HG02610 (cell line): ENCODE data around the gene CORO7.
A peak's percentile ranks its signal among the peaks of the same experiment; 100 is the strongest.

Source experiments
- ATAC-seq: cut with Tn5 transposase; IDR thresholded peaks from one replicate; pipeline ENCODE4 v1.9.1; 2021; ENCODE audit warnings: mild to moderate bottlenecking, moderate library complexity; ENCODE audit not compliant: unreplicated experiment

Gene CORO7

DNA sequence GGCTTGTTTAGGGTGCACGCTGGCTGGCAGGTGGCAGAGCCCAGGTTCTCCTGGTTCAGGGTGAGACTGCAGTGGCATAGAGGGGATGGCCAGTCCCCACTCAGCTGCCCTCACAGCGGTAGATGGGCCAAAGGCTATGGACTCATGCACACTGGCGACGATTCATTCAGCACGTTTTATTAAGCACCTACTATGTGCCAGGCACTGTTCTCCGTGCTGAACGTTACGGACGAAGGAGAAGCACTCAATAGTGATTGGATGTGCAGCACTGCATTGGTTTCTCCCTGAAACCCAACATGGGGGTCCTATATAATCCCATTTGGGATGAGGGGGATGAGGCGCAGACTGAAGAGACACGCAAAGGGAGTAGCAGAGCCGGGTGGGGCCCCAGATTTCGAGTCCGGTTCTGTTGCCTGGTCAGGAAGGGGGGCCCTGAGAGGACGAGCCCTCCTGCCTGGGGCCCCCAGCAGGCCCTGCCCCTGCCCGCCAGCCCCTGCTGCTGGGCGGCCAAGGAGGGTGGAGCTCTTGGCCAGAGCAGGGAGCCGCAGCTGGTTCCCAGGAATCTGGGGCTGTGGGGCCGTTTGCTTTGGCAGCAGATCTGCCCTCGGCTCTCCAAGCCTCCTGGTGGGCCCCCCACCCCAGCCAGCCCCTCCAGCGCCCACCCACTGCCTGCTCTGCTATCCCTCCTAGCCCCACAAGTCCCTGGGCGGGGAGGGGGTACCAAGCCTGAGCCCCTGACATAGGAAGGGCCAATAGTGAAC lies 91.7 kb downstream of the CORO7 start:
- no peak for ATAC-seq

GRCh38 chr16:4323845-4324488 lies 92.4 kb downstream of the CORO7 start:
- no peak for ATAC-seq

GRCh38 chr16:4323071-4323844 lies 93.1 kb downstream of the CORO7 start:
- no peak for ATAC-seq

DNA sequence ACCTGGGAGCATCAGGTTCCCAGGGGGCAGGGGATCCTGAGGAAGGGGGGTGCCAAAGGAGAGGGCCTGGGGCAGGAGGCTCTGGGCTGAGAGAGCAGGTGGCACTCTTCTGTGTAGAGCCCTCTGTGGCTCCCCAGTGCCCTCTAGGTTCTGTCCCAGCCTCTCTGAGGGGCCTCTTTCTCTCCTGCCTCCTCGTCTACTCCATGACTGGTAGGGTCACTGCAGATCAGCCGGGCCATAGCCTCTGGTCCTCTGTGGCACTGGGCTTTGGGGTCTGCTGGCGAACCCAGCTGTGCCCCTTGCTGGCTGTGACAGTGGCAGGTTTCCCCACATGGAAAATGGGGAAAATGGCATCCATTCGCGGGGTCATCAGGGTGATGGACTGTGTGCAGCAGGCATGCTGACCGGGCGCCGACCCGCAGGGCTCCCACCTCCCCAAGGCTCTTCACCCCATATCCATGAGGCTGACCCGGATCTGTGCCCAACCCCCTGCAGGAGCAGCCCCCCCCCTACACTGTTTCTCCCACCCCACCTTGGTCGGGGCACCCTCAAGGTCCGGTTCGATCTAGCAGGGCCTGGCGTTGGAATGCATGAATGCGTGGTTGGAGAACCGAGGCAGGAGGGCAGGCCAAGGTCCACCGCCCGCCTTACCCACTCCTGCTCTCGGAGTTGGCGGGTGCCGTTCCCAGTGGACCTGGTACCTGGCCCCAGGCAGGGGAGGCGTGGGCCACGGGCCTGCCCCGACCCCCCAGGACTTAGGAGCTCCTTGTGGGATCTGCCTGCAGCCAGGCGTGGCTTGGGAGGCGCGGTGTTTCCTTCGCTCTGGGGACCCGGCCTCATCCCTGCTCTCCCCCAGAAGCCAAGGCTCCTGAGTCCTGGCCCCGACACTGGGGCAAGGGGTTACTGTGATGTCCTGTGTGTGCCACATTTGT lies 94.0 kb downstream of the CORO7 start:
- no peak for ATAC-seq

DNA sequence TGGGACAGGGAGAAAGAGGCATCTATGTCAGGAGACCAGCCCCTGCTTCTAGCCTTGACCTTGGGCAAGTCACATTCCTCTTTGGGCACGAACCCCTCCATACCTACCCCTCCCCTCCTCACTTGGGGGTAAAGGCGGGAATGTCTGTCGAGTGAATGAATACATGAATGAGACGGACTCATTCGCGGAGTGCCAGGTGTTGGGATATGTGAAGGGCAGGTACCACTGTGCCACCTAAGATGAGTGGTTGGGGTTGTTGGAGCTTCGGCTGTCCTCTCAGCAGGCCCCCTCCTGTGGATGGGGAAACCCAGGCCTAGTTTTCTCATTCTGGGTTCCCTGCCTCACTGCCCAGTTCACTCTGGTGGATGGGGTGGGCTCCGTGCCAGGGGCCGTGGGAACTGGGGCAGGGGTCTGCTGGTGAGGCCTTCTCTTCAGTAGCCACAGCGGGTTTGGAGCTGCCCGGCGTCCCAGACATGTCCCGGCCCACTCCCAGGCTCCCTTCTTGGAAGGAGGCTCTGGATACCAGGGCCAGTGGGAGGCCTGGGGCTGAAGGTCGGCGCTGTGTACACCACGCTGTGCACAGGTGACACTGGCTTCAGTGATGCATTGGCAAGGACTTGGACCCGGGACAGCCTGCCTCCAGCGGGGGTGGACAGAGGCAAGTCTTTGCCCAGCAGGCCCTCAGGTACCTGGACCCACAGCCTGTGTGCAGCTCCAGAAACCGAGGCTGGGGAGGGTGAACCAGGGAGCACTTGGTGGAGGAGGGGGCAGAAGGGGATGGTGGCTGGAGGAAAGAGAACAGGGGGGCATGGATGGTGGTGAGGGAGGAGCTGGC lies 94.9 kb downstream of the CORO7 start:
- ATAC-seq, result no peak

GRCh38 chr16:4320571-4321137 lies 95.7 kb downstream of the CORO7 start:
- no peak for ATAC-seq

GRCh38 chr16:4319454-4320421 lies 96.7 kb downstream of the CORO7 start:
- peak; percentile 50 for ATAC-seq

DNA sequence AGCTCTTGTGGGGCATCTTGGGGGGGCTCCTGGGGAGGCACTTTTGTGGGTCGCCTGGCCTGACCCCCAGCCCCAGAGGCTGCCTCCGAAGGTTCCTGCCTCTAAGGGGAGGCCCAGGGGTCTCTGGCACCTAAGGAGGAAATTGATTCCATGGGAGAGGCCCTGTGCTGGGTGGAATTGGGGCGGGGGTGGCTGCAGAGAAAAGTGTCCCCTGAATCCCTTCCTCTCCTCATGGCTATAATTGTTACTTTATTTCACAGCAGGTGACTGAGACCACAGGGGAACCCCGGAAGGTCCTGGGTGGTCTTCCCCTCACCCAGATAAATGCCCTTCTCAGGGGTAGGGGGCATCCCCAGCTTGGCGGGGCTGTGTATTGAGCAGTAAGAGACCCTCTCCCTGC lies 97.4 kb downstream of the CORO7 start:
- no peak for ATAC-seq

- ATAC-seq, result no peak
Observed at GRCh38 chr16:4318451-4318910, 97.9 kb downstream of the CORO7 start.

GRCh38 chr16:4317532-4318450 lies 98.6 kb downstream of the CORO7 start:
- ATAC-seq, result no peak

DNA sequence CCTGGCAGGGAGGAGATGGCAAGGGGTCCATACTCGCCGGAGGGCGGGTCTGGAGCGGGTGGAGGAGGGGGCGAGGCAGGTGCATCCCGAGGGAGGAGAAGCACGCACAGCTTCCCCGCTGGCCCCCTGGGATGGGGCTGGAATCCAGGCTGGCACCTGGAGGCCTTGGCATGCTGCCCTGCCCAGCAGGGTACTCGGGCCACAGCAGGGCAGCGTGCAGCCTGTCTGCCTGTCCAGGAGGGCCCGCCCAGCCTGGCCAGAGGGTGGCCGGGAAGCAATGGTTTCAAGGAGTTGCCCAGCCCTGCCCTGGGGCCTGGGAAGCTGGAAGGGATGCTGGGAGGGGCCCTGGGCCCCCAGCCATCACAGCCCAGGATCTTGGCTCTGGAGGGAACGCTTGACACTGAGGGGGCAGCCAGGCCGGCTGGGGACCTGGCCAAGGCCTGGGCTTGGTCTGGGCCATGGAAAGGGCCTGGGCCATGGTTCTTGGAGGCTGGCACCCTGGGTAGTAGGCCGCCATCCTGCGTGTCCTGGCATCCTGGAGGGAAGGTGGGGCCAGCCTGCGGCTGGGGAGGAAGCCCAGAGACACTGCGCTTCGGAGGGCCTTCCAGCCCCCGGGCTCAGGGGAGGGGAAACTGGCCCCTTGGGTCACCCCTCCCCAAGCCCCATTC lies 99.4 kb downstream of the CORO7 start:
- ATAC-seq, result no peak

- ATAC-seq, result no peak
Observed at GRCh38 chr16:4316108-4316863, 100.1 kb downstream of the CORO7 start.

DNA sequence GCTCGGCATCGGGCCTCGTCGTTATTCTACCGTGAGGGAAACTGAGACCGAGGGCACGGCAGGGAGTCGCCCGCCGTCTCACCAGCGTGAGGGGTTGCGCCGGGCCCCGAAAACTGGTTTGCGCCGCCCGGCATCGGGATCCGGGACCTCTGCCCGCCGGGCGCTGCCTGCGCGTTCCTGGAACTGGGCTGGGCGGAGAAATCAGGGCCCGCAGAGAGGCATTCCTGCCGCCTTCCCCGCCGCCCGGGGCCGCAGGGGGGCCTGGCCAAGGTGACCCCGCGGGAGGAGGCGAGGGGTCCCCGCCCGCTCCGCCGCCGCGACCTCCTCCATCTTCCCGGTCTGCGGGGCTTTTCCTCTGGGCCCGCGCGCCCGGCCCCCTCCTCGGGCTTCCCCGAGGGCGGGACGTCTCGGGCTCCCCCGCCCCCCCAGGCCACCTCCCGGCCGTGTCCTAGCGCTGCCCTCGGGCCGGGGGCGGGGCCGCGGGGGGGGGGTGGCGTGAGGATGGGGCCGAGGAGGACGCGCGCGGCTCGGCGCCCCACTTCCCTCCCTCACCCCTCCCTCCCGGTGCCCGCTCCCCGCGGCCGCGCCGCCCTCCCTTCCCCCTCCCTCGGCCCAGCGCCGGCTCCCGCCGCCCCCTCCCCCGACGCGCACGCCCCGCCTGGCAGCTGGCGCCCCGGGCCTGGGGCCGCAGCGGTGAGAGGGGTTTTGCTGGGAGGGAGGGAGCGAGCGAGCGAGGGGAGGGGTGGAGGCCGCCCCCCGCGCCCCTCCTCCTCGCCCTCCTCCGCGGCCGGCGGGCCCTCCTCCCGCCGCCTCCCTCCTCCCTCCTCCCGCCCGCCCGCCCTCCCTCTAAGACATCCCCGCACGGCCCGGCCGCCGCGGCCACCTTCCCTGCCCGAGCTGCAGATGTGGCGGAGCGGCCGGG lies 100.9 kb downstream of the CORO7 start, which contains the start of gene GLIS2:
TSS of gene GLIS2 (plus strand) at position 882 of the 922 bp plus-strand sequence. CDS start 16,214 bp downstream, outside the sequence.
- ATAC-seq, result no peak

GRCh38 chr16:4314532-4315185 lies 101.7 kb downstream of the CORO7 start:
- ATAC-seq, result no peak
